ENCODE results near the gene ZNF277. TPM values are rescaled to one million over a fixed set of nuclear protein-coding genes. Genes with fewer than 3 reads are reported as not detected.

ZNF277 gene
- total and polyA plus RNA-seq, 8 donors: 13.6 to 25.3 (median 19.6) TPM

DNA sequence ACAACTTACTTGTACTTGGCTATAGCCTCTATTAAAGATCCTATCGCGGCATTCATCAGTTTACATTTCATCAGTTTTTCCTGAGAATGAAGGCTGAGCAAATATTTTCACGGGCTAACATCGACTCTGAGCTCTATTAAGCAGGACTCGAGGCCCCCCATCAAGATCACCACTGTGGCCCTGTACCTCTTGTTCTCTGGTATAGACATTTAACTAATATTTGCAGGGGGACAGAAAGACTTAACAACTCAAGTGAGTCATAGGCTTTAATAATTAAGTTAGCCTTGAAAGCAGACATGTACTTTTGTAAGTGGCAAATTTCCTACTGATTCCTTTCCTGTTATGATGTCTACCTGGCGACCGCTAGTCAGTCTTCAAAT is 45.7 kb upstream of the ZNF277 start:
- Histone ChIP-seq H3K4me3 (no peak overlapping the region), H3K27ac (peak overlapping the region in 2 of 4 donors; percentile 17 to 25), H3K4me1 (peaks cover 0 to 21% (median 7%) of the 10 kb centered on the region in 3 donors), H3K36me3 (no peaks in the 10 kb centered on the region), H3K27me3 (no peaks in the 10 kb centered on the region), H3K9me3 (no peaks in the 10 kb centered on the region)
- no peak for DNase-seq
- no peak for TF ChIP-seq CTCF (IDR thresholded peaks at IDR 0.05)
- ATAC-seq: peak; percentile 38 to 50 (median 44)
- WGBS, 2 donors: 19 to 24% methylated on average over 7 of the region's 7 CpGs
- intact Hi-C loops (cut with DNase I): no loop called here
- no peak for FAIRE-seq

- H3K27ac ChIP-seq: peak overlapping the region in 1 of 4 donors; percentile 25
- ATAC-seq: peak in 1 of 4 donors; percentile 20
- H3K4me3 ChIP-seq: no peak overlapping the region
- no peak for DNase-seq
- 63 to 68% methylated on average over 3 of the region's 3 CpGs for WGBS, 2 donors
- TF ChIP-seq CTCF (IDR thresholded peaks at IDR 0.05): no peak
- intact Hi-C loops (cut with DNase I): no loop called here
- no peaks in the 10 kb centered on the region for H3K27me3 ChIP-seq
- peaks cover 0 to 21% (median 7%) of the 10 kb centered on the region in 3 donors for H3K4me1 ChIP-seq
- FAIRE-seq: no peak
- H3K9me3 ChIP-seq: no peaks in the 10 kb centered on the region
- H3K36me3 ChIP-seq: no peaks in the 10 kb centered on the region
Measured at GRCh38 chr7:112161253-112162141, 45.0 kb upstream of the ZNF277 start.

- Histone ChIP-seq H3K4me1 (peaks cover 0 to 21% (median 7%) of the 10 kb centered on the region in 3 donors), H3K36me3 (no peaks in the 10 kb centered on the region), H3K4me3 (no peak overlapping the region), H3K27me3 (no peaks in the 10 kb centered on the region), H3K9me3 (no peaks in the 10 kb centered on the region), H3K27ac (no peak overlapping the region)
- FAIRE-seq (no peak), DNase-seq (peak in 1 of 6 donors; percentile 14), ATAC-seq (peak; percentile 41 to 70 (median 64))
- intact Hi-C loops (cut with DNase I): no loop called here
- TF ChIP-seq CTCF (IDR thresholded peaks at IDR 0.05): no peak
- 65 to 67% methylated on average over 2 of the region's 2 CpGs for WGBS, 2 donors
Measured at GRCh38 chr7:112162142-112162766, 44.2 kb upstream of the ZNF277 start.

DNA sequence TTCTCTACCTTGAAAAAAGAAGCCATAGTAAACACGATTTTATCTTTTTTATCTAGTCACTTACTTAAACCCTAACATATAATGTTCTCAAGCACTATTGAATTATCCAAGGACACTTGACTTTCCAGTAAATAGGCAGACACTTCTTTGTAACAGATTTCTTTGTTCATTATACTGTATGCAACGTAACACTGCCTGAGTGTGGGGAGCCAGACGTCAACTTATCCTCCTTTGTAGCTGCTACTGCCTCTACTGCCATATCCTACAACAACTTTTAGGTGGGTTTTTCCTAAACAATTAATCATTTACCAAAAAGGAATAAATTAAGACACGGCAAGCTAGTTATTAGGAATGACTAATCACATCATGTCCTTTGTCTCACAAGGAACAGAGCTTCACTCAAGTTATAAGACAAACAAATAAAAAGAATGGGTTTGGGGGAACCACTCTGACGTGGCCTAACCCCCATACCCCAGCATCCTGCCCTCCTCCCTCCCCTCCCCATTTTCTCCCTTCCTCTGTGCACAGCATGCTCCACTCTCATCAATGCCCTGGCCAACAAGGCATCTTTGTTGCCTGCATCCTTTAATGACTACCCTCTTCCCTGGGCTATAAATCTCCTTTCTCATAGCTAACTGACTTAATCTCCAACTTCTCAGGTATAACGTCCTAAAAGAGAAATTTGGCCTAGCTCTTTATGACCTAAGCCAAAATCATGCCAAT is 43.5 kb upstream of the ZNF277 start:
- no peak for TF ChIP-seq CTCF (IDR thresholded peaks at IDR 0.05)
- Histone ChIP-seq H3K9me3 (no peaks in the 10 kb centered on the region), H3K27ac (no peak overlapping the region), H3K4me1 (peaks cover 0 to 21% (median 7%) of the 10 kb centered on the region in 3 donors), H3K36me3 (no peaks in the 10 kb centered on the region), H3K27me3 (no peaks in the 10 kb centered on the region), H3K4me3 (no peak overlapping the region)
- DNase-seq (no peak), ATAC-seq (no peak), FAIRE-seq (no peak)
- 61 to 65% methylated on average over 6 of the region's 6 CpGs for WGBS, 2 donors
- intact Hi-C loops (cut with DNase I): no loop called here
